ENCODE results near the gene SAA4.

DNA sequence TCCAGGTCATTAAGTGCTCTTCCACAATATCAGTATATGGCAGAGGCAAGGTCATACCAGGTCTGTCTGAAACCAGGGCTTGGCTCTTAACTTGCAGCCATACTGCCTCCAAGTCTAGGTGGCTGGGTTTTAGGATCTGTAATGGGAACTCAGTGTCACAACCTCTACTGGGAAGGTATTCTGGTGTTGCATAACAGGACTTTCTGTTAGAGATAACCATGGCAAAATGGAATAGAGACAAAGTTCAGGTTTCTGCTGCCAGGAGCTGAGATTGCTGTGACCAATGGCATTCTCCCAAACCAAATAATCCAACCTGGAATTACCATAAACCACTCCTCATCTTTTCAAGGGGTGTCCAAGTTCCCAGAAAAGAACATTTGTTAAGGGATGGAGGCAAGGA lies 22.7 kb upstream of the SAA4 start:
- TF ChIP-seq, protein P1, sequence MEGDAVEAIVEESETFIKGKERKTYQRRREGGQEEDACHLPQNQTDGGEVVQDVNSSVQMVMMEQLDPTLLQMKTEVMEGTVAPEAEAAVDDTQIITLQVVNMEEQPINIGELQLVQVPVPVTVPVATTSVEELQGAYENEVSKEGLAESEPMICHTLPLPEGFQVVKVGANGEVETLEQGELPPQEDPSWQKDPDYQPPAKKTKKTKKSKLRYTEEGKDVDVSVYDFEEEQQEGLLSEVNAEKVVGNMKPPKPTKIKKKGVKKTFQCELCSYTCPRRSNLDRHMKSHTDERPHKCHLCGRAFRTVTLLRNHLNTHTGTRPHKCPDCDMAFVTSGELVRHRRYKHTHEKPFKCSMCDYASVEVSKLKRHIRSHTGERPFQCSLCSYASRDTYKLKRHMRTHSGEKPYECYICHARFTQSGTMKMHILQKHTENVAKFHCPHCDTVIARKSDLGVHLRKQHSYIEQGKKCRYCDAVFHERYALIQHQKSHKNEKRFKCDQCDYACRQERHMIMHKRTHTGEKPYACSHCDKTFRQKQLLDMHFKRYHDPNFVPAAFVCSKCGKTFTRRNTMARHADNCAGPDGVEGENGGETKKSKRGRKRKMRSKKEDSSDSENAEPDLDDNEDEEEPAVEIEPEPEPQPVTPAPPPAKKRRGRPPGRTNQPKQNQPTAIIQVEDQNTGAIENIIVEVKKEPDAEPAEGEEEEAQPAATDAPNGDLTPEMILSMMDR (IDR thresholded peaks at IDR 0.05; ENCODE audit: low read depth, low read length) = no peak
- no peak for TF ChIP-seq EZH2phosphoT487 (IDR thresholded peaks at IDR 0.05; ENCODE audit: low read depth)

All from OCI-LY3 (cell line).